Thymus (tissue), 11 donors: ENCODE data around the gene NPR1. TPM values are rescaled to one million over a fixed set of nuclear protein-coding genes. Genes with fewer than 3 reads are reported as not detected.
A peak's percentile ranks its signal among the peaks of the same experiment; 100 is the strongest.
"Not testable (repeated sequence)": the region's sequence is repeated elsewhere in the genome, so short reads cannot be mapped to it uniquely, and the experiment has no call there.

ENCODE experiments used
- DNase-seq, 9 donors: peaks; one replicate each; pipeline ENCODE4 v3.0.0-alpha.2; 2013; ENCODE audit warnings: low spot score in 9 of 9, low read depth in 6 of 9, missing footprints in 1 of 9
- H3K27ac ChIP-seq, 2 donors: one replicate each; pipeline ENCODE4 v1.5.1; 2013; ENCODE audit warnings: control low read depth in 1 of 2, low read depth in 1 of 2, low read length in 1 of 2, mild to moderate bottlenecking in 1 of 2, moderate library complexity in 1 of 2
- H3K27me3 ChIP-seq, 2 donors: one replicate each; pipeline ENCODE4 v1.5.1; 2013; ENCODE audit warnings: low read length in 1 of 2; ENCODE audit not compliant: control insufficient read depth in 2 of 2, insufficient read depth in 1 of 2
- H3K36me3 ChIP-seq, 2 donors: one replicate each; pipeline ENCODE4 v1.5.1; 2013; ENCODE audit warnings: low read length in 1 of 2, mild to moderate bottlenecking in 1 of 2, moderate library complexity in 1 of 2; ENCODE audit not compliant: control insufficient read depth in 2 of 2, insufficient read depth in 2 of 2
- H3K4me1 ChIP-seq, 2 donors: one replicate each; pipeline ENCODE4 v1.5.1; 2013; ENCODE audit warnings: low read length in 2 of 2; ENCODE audit not compliant: control insufficient read depth in 2 of 2, insufficient read depth in 2 of 2
- H3K4me3 ChIP-seq, 2 donors: one replicate each; pipeline ENCODE4 v1.5.1; 2013; ENCODE audit warnings: low read length in 2 of 2, control low read depth in 1 of 2, mild to moderate bottlenecking in 1 of 2
- H3K9me3 ChIP-seq, 2 donors: one replicate each; pipeline ENCODE4 v1.5.1; 2013; ENCODE audit warnings: low read length in 1 of 2, mild to moderate bottlenecking in 1 of 2; ENCODE audit not compliant: control insufficient read depth in 2 of 2, insufficient read depth in 1 of 2
- WGBS: extraction: QIAGEN DNeasy Blood & Tissue Kit; methylation state at CpG from one replicate; pipeline ENCODE4 v1.1.7; 2013; 5-methylcytosine and 5-hydroxymethylcytosine counted together
- polyA plus RNA-seq: library from polyadenylated mRNA; stranded (reverse); fragments of 200-250 nt; gene quantifications from one replicate; pipeline ENCODE4 v1.2.3, GENCODE V29; 2013
- total RNA-seq: library from RNA; stranded (reverse); fragments of 120-200 nt; gene quantifications from one replicate; pipeline ENCODE4 v1.2.4, GENCODE V29; 2013
- donor health status: healthy.

Gene NPR1
- total and polyA plus RNA-seq, 2 donors, result 2.5 to 10.1 TPM

GRCh38 chr1:153658400-153659174, 19.9 kb upstream of the NPR1 start, which contains the start of gene SNAPIN:
SNAPIN (plus strand) TSS chr1:153658703; CDS start chr1:153658744, 41 bp downstream.
- peak; percentile 72 to 95 (median 84) for DNase-seq
- Histone ChIP-seq H3K4me3 (peak within 1 kb of the TSS; percentile 67 to 80), H3K36me3 (peaks cover 28 to 30% of the 10 kb centered on the region in 2 donors), H3K27me3 (no peaks in the 10 kb centered on the region), H3K4me1 (peaks cover 8 to 13% of the 10 kb centered on the region in 2 donors), H3K27ac (peak within 1 kb of the TSS; percentile 93 to 96), H3K9me3 (no peaks in the 10 kb centered on the region)
- 3% methylated on average over 53 of the region's 53 CpGs for WGBS

- H3K27ac ChIP-seq, result peak overlapping the region; percentile 93 to 96
- no peaks in the 10 kb centered on the region for H3K27me3 ChIP-seq
- WGBS, result 61% methylated on average over 8 of the region's 8 CpGs
- peaks cover 8 to 13% of the 10 kb centered on the region in 2 donors for H3K4me1 ChIP-seq
- H3K4me3 ChIP-seq, result peak overlapping the region; percentile 67 to 80
- peaks cover 30 to 34% of the 10 kb centered on the region in 2 donors for H3K36me3 ChIP-seq
- DNase-seq, result no peak
- no peaks in the 10 kb centered on the region for H3K9me3 ChIP-seq
Observed at GRCh38 chr1:153659175-153659534, 19.3 kb upstream of the NPR1 start.

GRCh38 chr1:153659656-153660055, 18.8 kb upstream of the NPR1 start:
- no peak overlapping the region for H3K27ac ChIP-seq
- no peaks in the 10 kb centered on the region for H3K27me3 ChIP-seq
- no peak for DNase-seq
- H3K9me3 ChIP-seq, result no peaks in the 10 kb centered on the region
- peaks cover 35 to 39% of the 10 kb centered on the region in 2 donors for H3K36me3 ChIP-seq
- no peak overlapping the region for H3K4me3 ChIP-seq
- peaks cover 8 to 13% of the 10 kb centered on the region in 2 donors for H3K4me1 ChIP-seq
- WGBS, result 95% methylated on average over 9 of the region's 9 CpGs

GRCh38 chr1:153661111-153661708, 17.3 kb upstream of the NPR1 start:
- peaks cover 43 to 54% of the 10 kb centered on the region in 2 donors for H3K36me3 ChIP-seq
- WGBS, result 84% methylated on average over 9 of the region's 9 CpGs
- DNase-seq, result no peak
- H3K9me3 ChIP-seq, result no peaks in the 10 kb centered on the region
- no peak overlapping the region for H3K27ac ChIP-seq
- H3K27me3 ChIP-seq, result no peaks in the 10 kb centered on the region
- H3K4me1 ChIP-seq, result peaks cover 8 to 13% of the 10 kb centered on the region in 2 donors
- H3K4me3 ChIP-seq, result no peak overlapping the region

- 95% methylated on average over 2 of the region's 2 CpGs for WGBS
- Histone ChIP-seq H3K4me3 (no peak overlapping the region), H3K27me3 (no peaks in the 10 kb centered on the region), H3K27ac (no peak overlapping the region), H3K9me3 (no peaks in the 10 kb centered on the region), H3K4me1 (peaks cover 8 to 13% of the 10 kb centered on the region in 2 donors), H3K36me3 (peaks cover 54 to 65% of the 10 kb centered on the region in 2 donors)
- DNase-seq, result no peak
Observed at GRCh38 chr1:153662269-153662668, 16.2 kb upstream of the NPR1 start.

- peaks cover 8 to 11% of the 10 kb centered on the region in 2 donors for H3K4me1 ChIP-seq
- WGBS, result 97% methylated on average over 5 of the region's 5 CpGs
- no peaks in the 10 kb centered on the region for H3K9me3 ChIP-seq
- no peaks in the 10 kb centered on the region for H3K27me3 ChIP-seq
- peaks cover 60 to 74% of the 10 kb centered on the region in 2 donors for H3K36me3 ChIP-seq
- no peak for DNase-seq
- no peak overlapping the region for H3K4me3 ChIP-seq
- H3K27ac ChIP-seq, result no peak overlapping the region
Observed at GRCh38 chr1:153663211-153663610, 15.3 kb upstream of the NPR1 start.

GRCh38 chr1:153667439-153667838, 11.0 kb upstream of the NPR1 start:
- Histone ChIP-seq H3K9me3 (peaks cover 0 to 3% of the 10 kb centered on the region in 2 donors), H3K27me3 (no peaks in the 10 kb centered on the region), H3K4me1 (peaks cover 9 to 12% of the 10 kb centered on the region in 2 donors), H3K36me3 (peaks cover 48 to 76% of the 10 kb centered on the region in 2 donors), H3K4me3 (no peak overlapping the region), H3K27ac (no peak overlapping the region)
- 97% methylated on average over 4 of the region's 4 CpGs for whole genome bisulfite sequencing
- DNase-seq, result no peak

GRCh38 chr1:153668672-153669071, 9.8 kb upstream of the NPR1 start:
- H3K27me3 ChIP-seq, H3K9me3 ChIP-seq, H3K4me3 ChIP-seq, H3K27ac ChIP-seq, DNase-seq: not testable (repeated sequence)
- peaks cover 38 to 63% of the 10 kb centered on the region in 2 donors for H3K36me3 ChIP-seq
- H3K4me1 ChIP-seq, result peaks cover 9 to 12% of the 10 kb centered on the region in 2 donors
- 99% methylated on average over 8 of the region's 8 CpGs for WGBS

GRCh38 chr1:153669606-153670005, 8.9 kb upstream of the NPR1 start:
- Histone ChIP-seq H3K27me3 (no peaks in the 10 kb centered on the region), H3K27ac (peak overlapping the region in 1 of 2 donors; percentile 55), H3K9me3 (peaks cover 0 to 3% of the 10 kb centered on the region in 2 donors), H3K36me3 (peaks cover 33 to 54% of the 10 kb centered on the region in 2 donors), H3K4me1 (peaks cover 9 to 12% of the 10 kb centered on the region in 2 donors), H3K4me3 (peak overlapping the region; percentile 73 to 91)
- WGBS, result 96% methylated on average over 6 of the region's 6 CpGs
- DNase-seq, result no peak
